ENCODE data around the gene JPT2.

The JPT2 gene

DNA sequence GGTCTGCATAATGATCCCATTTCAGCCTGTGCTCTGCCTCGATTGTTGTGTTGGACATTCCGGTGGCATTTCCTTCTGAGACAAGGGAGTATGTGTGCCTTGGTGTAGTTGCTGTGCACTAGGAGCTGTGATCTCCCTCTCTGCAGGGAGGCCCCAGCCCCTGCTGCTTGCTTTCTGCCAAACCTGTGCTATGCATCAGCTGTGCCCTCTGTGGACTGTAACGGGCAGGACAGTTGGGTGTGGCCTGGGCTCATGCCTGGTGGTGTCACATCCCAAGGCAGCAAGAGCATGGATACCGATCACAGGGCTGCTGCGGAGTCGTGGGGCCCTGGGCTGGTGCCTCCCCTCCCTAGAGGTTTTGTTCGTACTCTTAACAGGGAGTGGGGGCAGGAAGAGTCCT, 3.8 kb upstream of the JPT2 start:
- no peak overlapping the region for H3K4me3 ChIP-seq (ENCODE audit: low read length)
- no peak for DNase-seq (ENCODE audit: low read depth)
- TF ChIP-seq, protein P1, sequence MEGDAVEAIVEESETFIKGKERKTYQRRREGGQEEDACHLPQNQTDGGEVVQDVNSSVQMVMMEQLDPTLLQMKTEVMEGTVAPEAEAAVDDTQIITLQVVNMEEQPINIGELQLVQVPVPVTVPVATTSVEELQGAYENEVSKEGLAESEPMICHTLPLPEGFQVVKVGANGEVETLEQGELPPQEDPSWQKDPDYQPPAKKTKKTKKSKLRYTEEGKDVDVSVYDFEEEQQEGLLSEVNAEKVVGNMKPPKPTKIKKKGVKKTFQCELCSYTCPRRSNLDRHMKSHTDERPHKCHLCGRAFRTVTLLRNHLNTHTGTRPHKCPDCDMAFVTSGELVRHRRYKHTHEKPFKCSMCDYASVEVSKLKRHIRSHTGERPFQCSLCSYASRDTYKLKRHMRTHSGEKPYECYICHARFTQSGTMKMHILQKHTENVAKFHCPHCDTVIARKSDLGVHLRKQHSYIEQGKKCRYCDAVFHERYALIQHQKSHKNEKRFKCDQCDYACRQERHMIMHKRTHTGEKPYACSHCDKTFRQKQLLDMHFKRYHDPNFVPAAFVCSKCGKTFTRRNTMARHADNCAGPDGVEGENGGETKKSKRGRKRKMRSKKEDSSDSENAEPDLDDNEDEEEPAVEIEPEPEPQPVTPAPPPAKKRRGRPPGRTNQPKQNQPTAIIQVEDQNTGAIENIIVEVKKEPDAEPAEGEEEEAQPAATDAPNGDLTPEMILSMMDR (conservative IDR thresholded peaks at IDR 0.05; ENCODE audit: low read length) = no peak

DNA sequence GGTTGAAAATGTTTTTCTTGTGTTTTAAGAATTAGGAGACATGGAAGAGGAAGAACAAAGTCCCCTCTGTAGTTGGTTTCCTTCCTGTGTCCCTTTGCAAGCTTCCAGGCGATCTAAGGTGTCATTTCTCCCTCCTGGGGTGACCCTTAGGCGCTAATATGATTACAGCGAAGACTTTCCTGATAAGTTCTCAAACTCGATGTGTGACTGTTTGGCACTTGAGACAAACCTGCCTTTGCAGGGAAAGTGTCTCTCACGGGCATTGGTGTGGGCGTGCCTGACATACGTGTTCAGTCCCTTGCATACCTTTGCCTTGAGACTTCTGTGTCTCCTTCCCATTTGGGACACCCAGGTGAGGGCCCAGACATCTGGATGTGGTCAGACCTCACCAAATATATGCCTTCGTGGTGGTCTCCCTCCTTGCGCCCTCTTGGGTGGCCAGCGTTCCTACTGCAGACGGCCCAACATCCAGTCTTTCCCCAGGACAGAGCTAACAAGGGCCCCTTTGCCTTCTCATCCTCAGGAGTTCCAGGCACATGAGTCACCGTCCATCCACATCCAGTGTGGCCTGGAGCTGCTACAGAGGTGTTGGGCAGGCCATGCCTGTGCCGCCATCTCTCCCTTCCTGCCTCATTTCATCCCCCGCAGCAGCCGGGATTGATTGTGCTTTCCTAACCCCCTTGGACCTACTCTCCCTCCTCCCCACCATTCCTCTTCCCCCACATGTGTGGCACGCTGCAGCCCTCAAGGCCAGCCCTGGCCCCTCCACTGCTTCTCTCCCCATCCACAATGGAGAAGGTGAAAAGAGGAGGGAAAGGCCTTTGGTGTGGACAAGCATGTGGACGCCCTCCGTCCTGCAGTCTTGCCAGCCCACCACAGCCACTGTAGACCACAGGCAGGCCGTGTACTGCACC, 3.1 kb upstream of the JPT2 start:
- DNase-seq (ENCODE audit: low read depth) = peak; percentile 45
- H3K4me3 ChIP-seq (ENCODE audit: low read length) = no peak overlapping the region

DNA sequence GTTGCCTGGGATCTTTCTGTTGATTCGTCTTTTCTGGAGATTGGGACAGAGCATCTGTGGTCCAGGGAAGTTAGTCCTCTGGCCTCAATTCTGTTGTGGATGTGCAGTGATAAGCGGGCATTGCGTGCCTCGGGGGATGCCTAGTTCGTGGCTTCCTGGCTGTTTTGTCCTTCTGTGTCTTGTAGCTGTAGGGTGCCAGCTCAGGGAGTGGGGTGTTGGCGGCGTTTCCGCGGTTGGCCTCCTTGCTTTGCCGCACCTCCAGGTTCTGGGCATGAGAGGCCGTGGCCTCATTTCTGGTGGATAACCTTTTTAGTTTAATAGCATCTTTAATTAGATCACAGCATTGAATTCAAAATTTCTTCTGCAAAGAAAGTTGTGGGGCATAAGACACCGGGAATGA, 1.4 kb upstream of the JPT2 start:
- DNase-seq (ENCODE audit: low read depth) = no peak
- no peak overlapping the region for H3K4me3 ChIP-seq (ENCODE audit: low read length)
- TF ChIP-seq, protein P1 (conservative IDR thresholded peaks at IDR 0.05; ENCODE audit: low read length) = no peak

More for the DNA sequence above, 3.1 kb upstream of the JPT2 start:
- TF ChIP-seq, protein P1 (conservative IDR thresholded peaks at IDR 0.05; ENCODE audit: low read length) = no peak

DNA sequence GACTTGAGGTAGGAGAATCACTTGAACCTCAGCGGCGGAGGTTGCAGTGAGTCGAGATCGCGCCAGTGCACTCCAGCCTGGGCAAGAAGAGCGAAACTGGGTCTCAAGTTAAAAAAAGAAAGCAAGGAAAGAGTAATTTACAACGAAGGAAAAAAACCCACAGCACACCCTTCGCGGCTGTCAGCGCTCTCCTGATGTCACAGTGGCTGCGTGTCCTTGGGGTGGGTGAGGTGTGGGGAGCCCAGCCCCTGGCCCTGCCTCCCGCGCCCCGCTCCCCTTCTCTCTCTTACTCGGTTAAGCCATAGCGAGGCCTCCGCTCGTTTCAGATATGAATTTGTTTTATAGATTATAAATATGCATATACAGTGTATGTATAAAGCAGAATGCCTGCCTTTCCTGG, 740 bp upstream of the JPT2 start:
- TF ChIP-seq, protein P1 (conservative IDR thresholded peaks at IDR 0.05; ENCODE audit: low read length) = no peak
- no peak overlapping the region; the same call in 1 of the 2 replicates for H3K4me3 ChIP-seq (ENCODE audit: low read length)
- DNase-seq (ENCODE audit: low read depth) = no peak

DNA sequence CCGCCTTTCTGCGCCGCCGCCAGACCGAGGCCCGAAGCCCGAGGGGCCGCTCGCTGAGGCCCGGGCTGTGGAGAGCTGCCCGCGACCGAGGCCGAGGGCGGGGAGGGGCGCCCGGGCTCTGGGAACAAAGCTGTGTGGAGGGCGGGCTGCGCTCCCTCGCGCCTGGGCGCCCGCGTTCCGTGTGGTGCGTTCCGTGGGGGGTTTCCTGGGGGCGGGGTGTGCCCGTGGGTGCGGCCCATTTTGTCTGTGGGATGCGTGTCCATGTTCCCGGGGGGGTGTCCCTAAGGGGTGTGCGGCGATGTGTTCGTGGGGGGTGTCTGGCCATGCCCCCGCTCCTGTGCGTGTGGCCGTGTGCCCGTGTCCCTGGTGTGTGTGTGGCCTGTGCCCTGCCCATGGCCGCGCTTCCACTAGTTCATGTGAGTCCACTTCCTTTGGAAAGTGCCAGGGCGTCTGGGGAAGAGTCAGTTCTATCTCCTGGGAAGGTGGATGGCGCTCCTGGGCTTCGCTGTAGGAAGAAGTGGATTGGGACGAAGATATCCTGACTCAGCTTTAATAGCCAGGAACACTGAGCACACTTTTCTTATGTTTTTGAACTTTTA, 520 bp downstream of the JPT2 start:
- TF ChIP-seq, protein P1 (conservative IDR thresholded peaks at IDR 0.05; ENCODE audit: low read length) = no peak
- H3K4me3 ChIP-seq (ENCODE audit: low read length) = peak overlapping the region; percentile 75
- peak; percentile 48 for DNase-seq (ENCODE audit: low read depth)

DNA sequence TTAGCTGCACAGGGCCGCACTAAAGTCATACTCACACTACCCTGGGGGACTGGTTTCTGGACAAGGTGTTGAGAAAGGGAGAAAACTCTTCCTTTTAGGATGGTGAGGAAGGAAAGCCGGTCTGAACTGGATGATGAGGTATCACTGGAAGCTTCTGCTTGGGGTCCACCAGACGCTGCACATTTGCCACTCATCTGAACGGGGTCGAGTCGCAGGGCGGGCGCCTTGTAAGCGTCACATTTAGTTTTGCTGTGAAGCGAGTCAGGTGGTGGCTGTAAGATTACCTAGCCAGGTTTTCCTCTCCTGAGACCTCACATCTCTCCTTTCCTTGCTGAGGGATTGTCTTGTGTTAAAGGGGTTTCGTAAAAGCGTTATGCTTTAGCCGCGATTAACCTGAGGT, 2.3 kb downstream of the JPT2 start:
- H3K4me3 ChIP-seq (ENCODE audit: low read length) = no peak overlapping the region
- no peak for DNase-seq (ENCODE audit: low read depth)
- TF ChIP-seq, protein P1 (conservative IDR thresholded peaks at IDR 0.05; ENCODE audit: low read length) = no peak

DNA sequence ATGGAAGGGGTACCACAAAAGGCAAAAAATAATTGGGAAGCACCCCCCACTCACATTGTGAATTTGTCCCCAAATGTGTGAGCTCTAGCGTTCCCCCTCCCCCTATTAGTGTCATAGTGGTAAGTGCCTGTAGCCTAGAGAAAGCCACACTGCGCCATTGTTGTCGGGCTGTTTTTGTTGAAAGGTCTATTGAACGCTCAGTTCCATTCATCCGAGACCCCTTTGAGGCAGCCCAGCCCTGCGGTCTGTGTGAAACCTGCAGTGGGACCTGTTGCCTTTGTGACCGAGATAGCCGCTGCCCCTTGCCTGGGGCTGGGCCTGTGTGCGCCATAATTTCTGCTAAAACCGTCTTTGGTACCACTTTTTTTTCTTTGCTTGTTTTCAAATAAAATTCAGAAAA, 3.0 kb downstream of the JPT2 start:
- H3K4me3 ChIP-seq (ENCODE audit: low read length) = no peak overlapping the region
- TF ChIP-seq, protein P1 (conservative IDR thresholded peaks at IDR 0.05; ENCODE audit: low read length) = no peak
- DNase-seq (ENCODE audit: low read depth) = no peak

Measured in AG10803 (cell line).